ENCODE results near the gene RGL3. TPM values are rescaled to one million over a fixed set of nuclear protein-coding genes. Genes with fewer than 3 reads are reported as not detected.

Gene RGL3
- polyA plus RNA-seq, 1 of the 3 experiments (the other 2 are of a cell fraction) = 13.3 TPM

DNA sequence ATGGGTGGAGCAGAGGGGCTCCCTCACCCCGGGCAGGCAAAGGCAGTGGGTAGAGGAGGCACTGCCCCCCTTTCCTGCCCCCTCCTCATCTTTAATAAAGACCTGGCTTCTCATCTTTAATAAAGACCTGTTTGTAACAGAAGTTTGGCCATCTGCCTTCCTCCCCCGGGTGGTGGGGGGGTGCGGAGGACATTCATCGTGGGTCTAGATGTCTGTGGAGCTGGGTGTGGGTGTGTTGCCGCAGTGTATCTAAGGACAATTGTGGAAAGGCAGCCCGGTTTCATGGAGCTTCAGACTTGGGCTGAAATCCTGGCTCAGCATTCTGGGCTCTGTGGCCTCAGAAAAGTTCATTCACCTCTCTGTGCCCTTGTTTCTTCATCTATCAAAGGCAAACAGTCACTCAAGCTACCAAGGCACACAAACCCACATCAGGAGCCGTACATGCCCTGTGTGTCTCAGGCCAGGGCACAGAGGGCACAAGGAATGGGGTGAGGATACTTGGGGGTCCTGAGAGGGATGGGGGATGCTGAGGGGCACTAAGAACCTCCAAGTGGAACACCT is 53.5 kb downstream of the RGL3 start (continued):
- TF ChIP-seq, protein P1, sequence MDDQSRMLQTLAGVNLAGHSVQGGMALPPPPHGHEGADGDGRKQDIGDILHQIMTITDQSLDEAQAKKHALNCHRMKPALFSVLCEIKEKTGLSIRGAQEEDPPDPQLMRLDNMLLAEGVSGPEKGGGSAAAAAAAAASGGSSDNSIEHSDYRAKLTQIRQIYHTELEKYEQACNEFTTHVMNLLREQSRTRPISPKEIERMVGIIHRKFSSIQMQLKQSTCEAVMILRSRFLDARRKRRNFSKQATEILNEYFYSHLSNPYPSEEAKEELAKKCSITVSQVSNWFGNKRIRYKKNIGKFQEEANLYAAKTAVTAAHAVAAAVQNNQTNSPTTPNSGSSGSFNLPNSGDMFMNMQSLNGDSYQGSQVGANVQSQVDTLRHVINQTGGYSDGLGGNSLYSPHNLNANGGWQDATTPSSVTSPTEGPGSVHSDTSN (IDR thresholded peaks at IDR 0.05) = no peak
- TF ChIP-seq RFX5 (IDR thresholded peaks at IDR 0.05; ENCODE audit: low read length) (no peak), MEF2A (IDR thresholded peaks at IDR 0.05; ENCODE audit: borderline replicate concordance, low read depth) (no peak), TCF12 (IDR thresholded peaks at IDR 0.05) (no peak)

GRCh38 chr19:11364935-11365334 is 54.2 kb downstream of the RGL3 start:
- Histone ChIP-seq H3K4me1 (ENCODE audit: control insufficient read depth in 1 of 2, insufficient read depth in 2 of 2, low read depth in 1 of 2, low read length in 1 of 2) (no peaks in the 10 kb centered on the region), H3K27ac (ENCODE audit: low read depth in 2 of 2, low read length in 1 of 2) (no peak overlapping the region), H3K9me3 (no peaks in the 10 kb centered on the region), H3K79me2 (ENCODE audit: insufficient read depth) (no peaks in the 10 kb centered on the region), H3F3A (replicated peaks; ENCODE audit: insufficient read depth) (peaks cover 3% of the 10 kb centered on the region), H3K27me3 (ENCODE audit: insufficient read depth) (no peaks in the 10 kb centered on the region), H4K20me1 (ENCODE audit: insufficient read depth) (no peaks in the 10 kb centered on the region), H2AFZ (ENCODE audit: low read depth) (no peak overlapping the region), H3K9me2 (no peaks in the 10 kb centered on the region), H3K9ac (no peak overlapping the region), H3K4me3 (ENCODE audit: low read depth in 2 of 2, low read length in 1 of 2) (no peak overlapping the region), H3K4me2 (no peak overlapping the region), H3K36me3 (replicated peaks in 1 of 2; ENCODE audit: control insufficient read depth in 1 of 2, insufficient read depth in 2 of 2, low read length in 1 of 2) (peaks cover 0 to 12% of the 10 kb centered on the region in 2 experiments)
- CTCF ChIA-PET = interaction anchor here (1.8 kb wide), 1 partner anchor 18 kb away, joined by 4 read pairs; no protein-coding TSS in a partner anchor
- DNase-seq = no peak
- POLR2A ChIA-PET = no interaction called here
- 85% methylated on average over 4 of the region's 5 CpGs for WGBS (ENCODE audit: low lambda C conversion rate)
- TF ChIP-seq FOXM1 (IDR thresholded peaks at IDR 0.05; ENCODE audit: low read depth) (no peak), SIN3A (IDR thresholded peaks at IDR 0.05; ENCODE audit: borderline replicate concordance, low read depth, low read length) (no peak), POLR2AphosphoS5 (IDR thresholded peaks at IDR 0.05; ENCODE audit: low read depth, low read length) (no peak), ELF1 (IDR thresholded peaks at IDR 0.05) (no peak), NFIC (IDR thresholded peaks at IDR 0.05; ENCODE audit: borderline replicate concordance) (no peak), EP300 (IDR thresholded peaks at IDR 0.05; ENCODE audit: borderline replicate concordance in 1 of 2, low read depth in 1 of 2, low read length in 1 of 2) (no peak), RXRA (IDR thresholded peaks at IDR 0.05; ENCODE audit: borderline replicate concordance, low read depth) (no peak)
- TF ChIP-seq, protein P2, sequence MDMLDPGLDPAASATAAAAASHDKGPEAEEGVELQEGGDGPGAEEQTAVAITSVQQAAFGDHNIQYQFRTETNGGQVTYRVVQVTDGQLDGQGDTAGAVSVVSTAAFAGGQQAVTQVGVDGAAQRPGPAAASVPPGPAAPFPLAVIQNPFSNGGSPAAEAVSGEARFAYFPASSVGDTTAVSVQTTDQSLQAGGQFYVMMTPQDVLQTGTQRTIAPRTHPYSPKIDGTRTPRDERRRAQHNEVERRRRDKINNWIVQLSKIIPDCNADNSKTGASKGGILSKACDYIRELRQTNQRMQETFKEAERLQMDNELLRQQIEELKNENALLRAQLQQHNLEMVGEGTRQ (IDR thresholded peaks at IDR 0.05; ENCODE audit: borderline replicate concordance, low read depth, low read length) = no peak

DNA sequence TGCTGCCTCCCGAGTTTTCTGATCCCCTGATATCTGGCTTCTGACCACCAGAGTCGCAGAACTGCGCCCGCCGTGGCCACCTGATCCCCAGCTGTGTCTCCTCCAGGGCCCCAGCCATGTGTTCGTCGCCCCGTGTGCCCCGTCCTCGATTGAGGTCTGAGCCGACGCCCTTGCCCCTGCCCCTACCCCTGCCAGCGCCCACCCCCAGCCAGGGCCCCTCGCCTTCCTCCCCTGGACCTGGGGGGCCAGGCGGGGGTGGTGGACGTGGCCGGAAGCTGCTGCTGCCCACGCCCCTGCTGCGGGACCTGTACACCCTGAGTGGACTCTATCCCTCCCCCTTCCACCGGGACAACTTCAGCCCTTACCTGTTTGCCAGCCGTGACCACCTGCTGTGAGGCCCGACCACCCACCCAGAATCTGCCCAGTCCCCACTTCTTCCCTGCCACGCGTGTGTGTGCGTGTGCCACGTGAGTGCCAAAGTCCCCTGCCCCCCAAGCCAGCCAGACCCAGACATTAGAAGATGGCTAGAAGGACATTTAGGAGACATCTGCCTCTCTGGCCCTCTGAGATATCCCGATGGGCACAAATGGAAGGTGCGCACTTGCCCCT is 54.7 kb downstream of the RGL3 start:
- H3K9me2 ChIP-seq = no peaks in the 10 kb centered on the region
- no peaks in the 10 kb centered on the region for H3K9me3 ChIP-seq
- H3K4me2 ChIP-seq = no peak overlapping the region
- no peak overlapping the region for H3K27ac ChIP-seq (ENCODE audit: low read depth in 2 of 2, low read length in 1 of 2)
- H2AFZ ChIP-seq (ENCODE audit: low read depth) = no peak overlapping the region
- CTCF ChIA-PET = no interaction called here
- DNase-seq = no peak
- no peaks in the 10 kb centered on the region for H3K4me1 ChIP-seq (ENCODE audit: control insufficient read depth in 1 of 2, insufficient read depth in 2 of 2, low read depth in 1 of 2, low read length in 1 of 2)
- H3K4me3 ChIP-seq (ENCODE audit: low read depth in 2 of 2, low read length in 1 of 2) = no peak overlapping the region
- POLR2A ChIA-PET = no interaction called here
- H3K79me2 ChIP-seq (ENCODE audit: insufficient read depth) = no peaks in the 10 kb centered on the region
- peaks cover 3% of the 10 kb centered on the region for H3F3A ChIP-seq (replicated peaks; ENCODE audit: insufficient read depth)
- H3K36me3 ChIP-seq (replicated peaks in 1 of 2; ENCODE audit: control insufficient read depth in 1 of 2, insufficient read depth in 2 of 2, low read length in 1 of 2) = peaks cover 0 to 12% of the 10 kb centered on the region in 2 experiments
- 89% methylated on average over 22 of the region's 28 CpGs for WGBS (ENCODE audit: low lambda C conversion rate)
- H3K9ac ChIP-seq = no peak overlapping the region
- no peaks in the 10 kb centered on the region for H4K20me1 ChIP-seq (ENCODE audit: insufficient read depth)
- H3K27me3 ChIP-seq (ENCODE audit: insufficient read depth) = no peaks in the 10 kb centered on the region
- no peak for TF ChIP-seq RCOR1 (IDR thresholded peaks at IDR 0.05; ENCODE audit: low read length)
- TF ChIP-seq GATA2 (CRISPR knock-in tag; IDR thresholded peaks at IDR 0.05) = no peak
- no peak for TF ChIP-seq FOXM1 (IDR thresholded peaks at IDR 0.05; ENCODE audit: low read depth)
- TF ChIP-seq FOXJ3 (CRISPR knock-in tag; IDR thresholded peaks at IDR 0.05) = no peak
- TF ChIP-seq CHD2 (IDR thresholded peaks at IDR 0.05; ENCODE audit: low read length, partially characterized antibody) = no peak
- no peak for TF ChIP-seq MXI1 (IDR thresholded peaks at IDR 0.05; ENCODE audit: low read depth, low read length)
- TF ChIP-seq TAF1 (IDR thresholded peaks at IDR 0.05; ENCODE audit: borderline replicate concordance, low read depth, low read length) = no peak
- TF ChIP-seq, protein P2 (IDR thresholded peaks at IDR 0.05; ENCODE audit: borderline replicate concordance, low read depth, low read length) = no peak
- no peak for TF ChIP-seq REST (IDR thresholded peaks at IDR 0.05; ENCODE audit: low read depth, low read length)
- TF ChIP-seq SIN3A (IDR thresholded peaks at IDR 0.05; ENCODE audit: borderline replicate concordance, low read depth, low read length) = no peak
- no peak for TF ChIP-seq NRF1 (IDR thresholded peaks at IDR 0.05; ENCODE audit: low read depth, low read length)
